Endothelial cell of umbilical vein (primary cell): ENCODE data around the gene DNAL1. TPM values are rescaled to one million over a fixed set of nuclear protein-coding genes. Genes with fewer than 3 reads are reported as not detected.

Source experiments
- BruUV-seq: library from RNA; stranded (reverse); fragments of 400-500 nt; replicated peaks from 2 replicates; lab custom pipeline; 2021; lab: Mats Ljungman, UMichigan
- CTCF ChIA-PET: fragments of 300-600, 350-600 bp; sonication (Branson Sonifier 250); formaldehyde crosslinking; loops from one replicate; lab custom pipeline; 2021; ENCODE audit warnings: antibody characterized with exemption, inconsistent platforms; lab: Charles Lee
- POLR2A ChIA-PET: fragments of 300-600, 350-600 bp; sonication (Branson Sonifier 250); formaldehyde crosslinking; loops from one replicate; lab custom pipeline; 2021; ENCODE audit warnings: antibody characterized with exemption, inconsistent platforms; lab: Charles Lee
- DNase-seq: peaks from one replicate; pipeline ENCODE4 v3.0.0-alpha.2; 2011; ENCODE audit warnings: low read depth, low spot score
- FAIRE-seq: peaks from 2 replicates; lab custom pipeline; 2011; peaks lifted over from hg19 to GRCh38; lab: Jason Lieb, UNC
- H2AFZ ChIP-seq: 2 replicates; pipeline ENCODE4 v1.6.0; 2012; ENCODE audit warnings: low read depth, low read length, control low read depth, inconsistent platforms
- H3K27ac ChIP-seq: 2 replicates; pipeline ENCODE4 v1.5.1; 2011; ENCODE audit warnings: low read depth, mild to moderate bottlenecking, control low read depth, low read length, moderate library complexity; ENCODE audit not compliant: insufficient read depth
- H3K27me3 ChIP-seq, 2 experiments: 2 replicates each; pipeline versions ENCODE4 v1.6.0 to v1.6.1; 2011; ENCODE audit warnings: low read length in 2 of 2, mixed read lengths in 1 of 2; ENCODE audit not compliant: control insufficient read depth in 2 of 2, insufficient read depth in 2 of 2
- H3K36me3 ChIP-seq, 2 experiments: 2 replicates in 1 of 2; 3 replicates in 1 of 2; pipeline ENCODE4 v1.5.1; 2011; ENCODE audit warnings: low read length in 2 of 2, mild to moderate bottlenecking in 1 of 2, moderate library complexity in 1 of 2; ENCODE audit not compliant: control insufficient read depth in 2 of 2, insufficient read depth in 2 of 2; ENCODE audit errors: extremely low read depth in 1 of 2
- H3K4me1 ChIP-seq: 3 replicates; pipeline ENCODE4 v1.5.1; 2011; ENCODE audit warnings: mild to moderate bottlenecking, low read length; ENCODE audit not compliant: control insufficient read depth, insufficient read depth; ENCODE audit errors: extremely low read depth
- H3K4me2 ChIP-seq: 2 replicates; pipeline ENCODE4 v1.6.1; 2011; ENCODE audit warnings: low read length, control low read depth, mixed read lengths; ENCODE audit not compliant: insufficient read depth
- H3K4me3 ChIP-seq, 3 experiments: fragments of 200-600 bp in 1 of 3; sonication (generic), shearing (Covaris generic) in 1 of 3; replicated peaks in 1 of 3; 2 replicates each; pipeline ENCODE4 v1.5.1; 2011 to 2016; ENCODE audit warnings: control low read depth in 3 of 3, low read length in 3 of 3, mild to moderate bottlenecking in 2 of 3, inconsistent platforms in 1 of 3, low read depth in 1 of 3, moderate library complexity in 1 of 3; ENCODE audit not compliant: insufficient read depth in 1 of 3
- H3K79me2 ChIP-seq: 2 replicates; pipeline ENCODE4 v1.6.0; 2012; ENCODE audit warnings: low read length, inconsistent platforms; ENCODE audit not compliant: control insufficient read depth, insufficient read depth
- H3K9ac ChIP-seq: replicated peaks from 2 replicates; pipeline ENCODE3; 2011; ENCODE audit warnings: low read length, control low read depth; ENCODE audit not compliant: insufficient read depth; ENCODE audit errors: extremely low read depth
- H3K9me1 ChIP-seq: replicated peaks from 3 replicates; pipeline ENCODE4 v1.6.0; 2011; ENCODE audit warnings: mild to moderate bottlenecking, low read length; ENCODE audit not compliant: control insufficient read depth, insufficient read depth; ENCODE audit errors: extremely low read depth
- H3K9me3 ChIP-seq: replicated peaks from 2 replicates; pipeline ENCODE4 v1.5.1; 2012; ENCODE audit warnings: low read length, inconsistent platforms; ENCODE audit not compliant: control insufficient read depth, insufficient read depth
- H4K20me1 ChIP-seq: replicated peaks from 2 replicates; pipeline ENCODE3; 2011; ENCODE audit warnings: mild to moderate bottlenecking, low read length; ENCODE audit not compliant: control insufficient read depth, insufficient read depth; ENCODE audit errors: extremely low read depth
- FOS ChIP-seq: IDR thresholded peaks from 2 replicates; pipeline ENCODE4 v1.6.1; 2011; ENCODE audit warnings: mild to moderate bottlenecking, low read length, moderate library complexity, borderline replicate concordance; ENCODE audit not compliant: insufficient read depth
- JUN ChIP-seq: IDR thresholded peaks from 2 replicates; pipeline ENCODE4 v1.6.1; 2011; ENCODE audit warnings: borderline replicate concordance, low read depth; ENCODE audit not compliant: insufficient read length, insufficient read depth
- MYC ChIP-seq: IDR thresholded peaks from one replicate; pipeline ENCODE4 v1.6.1; 2011; ENCODE audit warnings: mild to moderate bottlenecking, low read depth, low read length
- POLR2A ChIP-seq: IDR thresholded peaks from 2 replicates; pipeline ENCODE4 v1.6.1; 2012; ENCODE audit warnings: low read depth, mild to moderate bottlenecking, control low read depth, low read length
- POLR2AphosphoS5 ChIP-seq: IDR thresholded peaks from 2 replicates; pipeline ENCODE4 v1.6.1; 2012; ENCODE audit warnings: low read depth, mild to moderate bottlenecking, control low read depth, low read length, moderate library complexity; ENCODE audit not compliant: insufficient read depth
- dilution Hi-C: fragments of 300-500 bp; cut with MboI; formaldehyde crosslinking; loops from one replicate; pipeline ENCODE4 v1.15.0; 2019; ENCODE audit warnings: low sequenced_read_pairs; ENCODE audit not compliant: extremely low pct_ligation_motif_present
- intact Hi-C: fragments of 100-400 bp; cut with micrococcal nuclease; formaldehyde crosslinking; loops from one replicate; pipeline ENCODE4 v1.10.0; 2022
- polyA plus RNA-seq, 4 experiments: library from polyadenylated mRNA; depleted of rRNA in 3 of 4; stranded (reverse) in 3 of 4; unstranded in 1 of 4; fragments of >200 nt; gene quantifications; 2 replicates each; pipeline versions ENCODE4 v1.2.1 to v1.2.3, GENCODE V29; 2011 to 2012; ENCODE audit warnings: missing spikeins in 1 of 4
- small RNA-seq: library from RNA; depleted of rRNA; stranded (forward); fragments of <200 nt; gene quantifications from one replicate; pipeline ENCODE3, GENCODE V24; 2012; ENCODE audit warnings: low replicate concordance, low read depth; ENCODE audit not compliant: insufficient read depth, insufficient read length
- total RNA-seq: library from RNA; stranded (reverse); gene quantifications from 2 replicates; pipeline ENCODE4 v1.2.3, GENCODE V29; 2021
- TF ChIP-seq, protein P1 (sequence below): IDR thresholded peaks from 2 replicates; pipeline ENCODE4 v1.6.1; 2011; ENCODE audit not compliant: insufficient read depth, insufficient read length
- TF ChIP-seq, protein P2 (sequence below), 2 donors: IDR thresholded peaks; 1 replicate in 1 of 2; 2 replicates in 1 of 2; pipeline ENCODE4 v1.5.1; 2011; ENCODE audit warnings: low read length in 2 of 2, mild to moderate bottlenecking in 2 of 2, moderate library complexity in 2 of 2, control low read depth in 1 of 2, inconsistent platforms in 1 of 2, low read depth in 1 of 2; ENCODE audit not compliant: insufficient read depth in 1 of 2; ENCODE audit errors: extremely low read depth in 1 of 2

DNAL1 gene
- total and polyA plus RNA-seq, 2 donors (not counting 3 experiments of a cell fraction or from before 2014, with no cell fraction given) = 2.4 to 15.3 TPM

- H3K36me3 ChIP-seq = no peaks in the 10 kb centered on the region
- no peaks in the 10 kb centered on the region for H4K20me1 ChIP-seq
- ChIA-PET POLR2A (interaction anchor here (1.0 to 4.0 kb wide), 4 partner anchors 8 to 24 kb away, joined by 3 to 31 read pairs (median 9); no protein-coding TSS in a partner anchor), CTCF (interaction anchor here (3.6 to 10.8 kb wide), 4 partner anchors 10 to 74 kb away, joined by 17 to 245 read pairs (median 54); no protein-coding TSS in a partner anchor)
- TF ChIP-seq, protein P1, sequence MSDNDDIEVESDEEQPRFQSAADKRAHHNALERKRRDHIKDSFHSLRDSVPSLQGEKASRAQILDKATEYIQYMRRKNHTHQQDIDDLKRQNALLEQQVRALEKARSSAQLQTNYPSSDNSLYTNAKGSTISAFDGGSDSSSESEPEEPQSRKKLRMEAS = no peak
- TF ChIP-seq POLR2AphosphoS5 = peak; percentile 64
- TF ChIP-seq JUN = no peak
- TF ChIP-seq, protein P2, sequence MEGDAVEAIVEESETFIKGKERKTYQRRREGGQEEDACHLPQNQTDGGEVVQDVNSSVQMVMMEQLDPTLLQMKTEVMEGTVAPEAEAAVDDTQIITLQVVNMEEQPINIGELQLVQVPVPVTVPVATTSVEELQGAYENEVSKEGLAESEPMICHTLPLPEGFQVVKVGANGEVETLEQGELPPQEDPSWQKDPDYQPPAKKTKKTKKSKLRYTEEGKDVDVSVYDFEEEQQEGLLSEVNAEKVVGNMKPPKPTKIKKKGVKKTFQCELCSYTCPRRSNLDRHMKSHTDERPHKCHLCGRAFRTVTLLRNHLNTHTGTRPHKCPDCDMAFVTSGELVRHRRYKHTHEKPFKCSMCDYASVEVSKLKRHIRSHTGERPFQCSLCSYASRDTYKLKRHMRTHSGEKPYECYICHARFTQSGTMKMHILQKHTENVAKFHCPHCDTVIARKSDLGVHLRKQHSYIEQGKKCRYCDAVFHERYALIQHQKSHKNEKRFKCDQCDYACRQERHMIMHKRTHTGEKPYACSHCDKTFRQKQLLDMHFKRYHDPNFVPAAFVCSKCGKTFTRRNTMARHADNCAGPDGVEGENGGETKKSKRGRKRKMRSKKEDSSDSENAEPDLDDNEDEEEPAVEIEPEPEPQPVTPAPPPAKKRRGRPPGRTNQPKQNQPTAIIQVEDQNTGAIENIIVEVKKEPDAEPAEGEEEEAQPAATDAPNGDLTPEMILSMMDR (IDR thresholded peaks at IDR 0.05; ENCODE audit: extremely low read depth in 1 of 2, insufficient read depth in 1 of 2, low read depth in 1 of 2, low read length in 2 of 2) = peak; percentile 32 to 45
- TF ChIP-seq POLR2A = peak; percentile 13
- no peak for TF ChIP-seq FOS
- no peak for TF ChIP-seq MYC
- H3K79me2 ChIP-seq = peaks cover 89% of the 10 kb centered on the region
- dilution Hi-C loops = no loop called here
- DNase-seq (peak; percentile 80), FAIRE-seq (peak; percentile 72)
- H3K4me2 ChIP-seq = peak overlapping the region; percentile 49
- H3K27ac ChIP-seq = peak overlapping the region; percentile 99
- intact Hi-C loops = loop anchor here (2.0 to 5.0 kb wide), 3 partner anchors 34 to 134 kb away; partner anchors contain the start of genes PNMA1 and ZNF410
- H3K27me3 ChIP-seq = no peaks in the 10 kb centered on the region
- H3K9ac ChIP-seq = peak overlapping the region; percentile 83
- H3K4me3 ChIP-seq = no peak overlapping the region
- BruUV-seq = no TSS peak
- no peaks in the 10 kb centered on the region for H3K9me1 ChIP-seq
- H3K9me3 ChIP-seq = no peaks in the 10 kb centered on the region
- no peak overlapping the region for H2AFZ ChIP-seq
- peaks cover 75% of the 10 kb centered on the region for H3K4me1 ChIP-seq
These were observed 107.7 kb downstream of the DNAL1 start for GRCh38 chr14:73752297-73752992.

Small RNA genes lying within 50 kb of the gene (small RNA-seq; reads per million reads assigned to genes)
- not detected for gene RNU6-240P

Other genes with a start within 250 kb of the DNAL1 start
- 116 and 128 TPM in 2 replicates for gene NUMB, start 186.4 kb upstream of the DNAL1 start, total RNA-seq
- gene NUMB, start 186.4 kb upstream of the DNAL1 start, polyA plus RNA-seq = 164 and 210 TPM in 2 replicates
- gene RIOX1, start 154.1 kb upstream of the DNAL1 start, total RNA-seq = 15.6 and 17.7 TPM in 2 replicates
- gene RIOX1, start 154.1 kb upstream of the DNAL1 start, polyA plus RNA-seq = 12.7 and 14.6 TPM in 2 replicates
- gene ACOT1, start 107.8 kb upstream of the DNAL1 start, total RNA-seq = 2.0 and 21.4 TPM in 2 replicates
- gene ACOT1, start 107.8 kb upstream of the DNAL1 start, polyA plus RNA-seq = 15.5 and 16.0 TPM in 2 replicates
- not detected in 2 replicates for gene HEATR4, start 86.0 kb upstream of the DNAL1 start, total RNA-seq
- gene HEATR4, start 86.0 kb upstream of the DNAL1 start, polyA plus RNA-seq = not detected in 2 replicates
- 9.5 and 28.8 TPM in 2 replicates for gene ACOT2, start 75.8 kb upstream of the DNAL1 start, total RNA-seq
- gene ACOT2, start 75.8 kb upstream of the DNAL1 start, polyA plus RNA-seq = 31.5 and 34.6 TPM in 2 replicates
- gene ACOT4, start 53.1 kb upstream of the DNAL1 start, total RNA-seq = 0.53 and 0.69 TPM in 2 replicates
- gene ACOT4, start 53.1 kb upstream of the DNAL1 start, polyA plus RNA-seq = 0.46 and 0.75 TPM in 2 replicates
- not detected in 2 replicates for gene ACOT6, start 32.5 kb upstream of the DNAL1 start, total RNA-seq
- gene ACOT6, start 32.5 kb upstream of the DNAL1 start, polyA plus RNA-seq = not detected in 2 replicates
- gene PNMA1, start 69.4 kb downstream of the DNAL1 start, total RNA-seq = 82.4 and 82.6 TPM in 2 replicates
- gene PNMA1, start 69.4 kb downstream of the DNAL1 start, polyA plus RNA-seq = 25.8 and 29.8 TPM in 2 replicates
- 3.6 and 5.6 TPM in 2 replicates for gene PTGR2, start 206.8 kb downstream of the DNAL1 start, total RNA-seq
- gene PTGR2, start 206.8 kb downstream of the DNAL1 start, polyA plus RNA-seq = 0.75 and 1.1 TPM in 2 replicates
- 39.2 and 45.0 TPM in 2 replicates for gene ZNF410, start 241.9 kb downstream of the DNAL1 start, total RNA-seq
- 18.8 and 21.8 TPM in 2 replicates for gene ZNF410, start 241.9 kb downstream of the DNAL1 start, polyA plus RNA-seq